Measurements from ENCODE around the gene CDR2L. TPM values are rescaled to one million over a fixed set of nuclear protein-coding genes. Genes with fewer than 3 reads are reported as not detected.

CDR2L gene
- 22.1 TPM for total RNA-seq
- long read RNA-seq, partial matches to known transcripts = 0 of 12 reads
- long read RNA-seq, other reads (novel, unspliced or antisense) = 8 of 12 reads

DNA sequence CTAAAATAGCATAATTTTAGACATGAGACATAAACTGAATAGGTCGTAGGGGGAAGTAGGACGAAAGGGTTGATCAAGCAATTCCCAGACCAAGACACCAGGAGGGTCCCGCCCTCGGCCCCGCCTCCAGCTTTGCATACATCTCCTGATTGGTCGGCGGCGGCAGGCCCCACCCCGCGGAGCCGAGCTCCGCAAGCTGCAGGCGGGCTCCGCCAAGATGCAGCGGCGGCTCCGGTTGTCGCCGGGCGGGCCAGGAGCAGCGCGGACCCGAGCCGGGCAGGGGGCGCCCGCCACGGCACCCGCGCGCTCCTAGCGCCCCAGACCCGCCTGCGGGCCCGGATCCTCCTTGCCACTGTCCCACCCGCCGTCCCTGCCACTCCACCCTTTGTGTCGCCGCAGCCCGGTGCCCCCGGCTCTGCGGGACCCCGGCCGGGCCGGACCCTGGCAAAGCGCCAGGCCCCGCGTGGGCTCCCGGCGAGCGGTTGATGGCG lies at the start of gene CDR2L:
Gene CDR2L (plus strand): TSS at position 215 of the 491 bp plus-strand sequence. CDS start 412 bp downstream, outside the sequence.
- intact Hi-C loops (cut with DNase I) = loop anchor here (5.0 kb wide), 1 partner anchor 60 kb away; the partner anchor contains the start of genes ATP5PD and KCTD2
- ATAC-seq (peak; percentile 93), DNase-seq (ENCODE audit: missing footprints) (peak; percentile 99)

DNA sequence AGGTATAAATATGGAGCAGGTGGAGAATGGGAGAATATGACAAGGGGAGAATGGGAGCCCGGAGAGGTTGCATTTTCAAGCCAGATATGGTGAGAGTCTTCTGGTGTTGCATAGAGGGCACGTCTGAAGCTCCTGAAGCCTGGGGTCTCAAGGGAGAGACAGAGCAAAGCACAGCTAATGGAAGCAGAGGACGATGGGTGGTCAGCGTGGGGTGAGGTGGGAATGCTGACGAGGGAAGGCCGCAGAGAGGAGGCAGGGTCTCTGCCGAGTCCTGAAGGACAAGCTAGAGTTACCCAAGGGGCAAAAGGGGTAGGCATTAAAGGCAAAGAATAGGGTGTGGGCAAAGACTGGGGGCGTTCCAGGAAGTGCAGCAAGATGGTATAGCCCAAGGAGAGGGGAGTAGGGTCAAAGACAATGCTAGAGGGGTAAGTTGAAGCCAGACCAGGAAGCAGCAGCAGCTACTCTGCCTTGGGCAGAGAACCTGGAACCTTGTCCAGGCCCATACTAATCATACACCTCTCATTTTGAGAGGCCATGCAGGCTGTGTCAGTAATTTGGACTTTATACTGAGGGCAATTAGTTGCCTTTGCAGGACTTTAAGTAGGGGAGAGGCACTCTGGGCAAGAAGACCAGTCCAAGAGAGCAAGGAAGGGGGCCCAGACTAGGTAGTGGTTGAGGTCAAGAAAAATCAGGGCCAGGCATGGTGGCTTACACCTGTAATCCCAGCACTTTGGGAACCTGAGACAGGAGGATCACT lies 49.1 kb upstream of the CDR2L start:
- DNase-seq (ENCODE audit: missing footprints) (no peak), ATAC-seq (no peak)
- intact Hi-C loops (cut with DNase I) = no loop called here

DNA sequence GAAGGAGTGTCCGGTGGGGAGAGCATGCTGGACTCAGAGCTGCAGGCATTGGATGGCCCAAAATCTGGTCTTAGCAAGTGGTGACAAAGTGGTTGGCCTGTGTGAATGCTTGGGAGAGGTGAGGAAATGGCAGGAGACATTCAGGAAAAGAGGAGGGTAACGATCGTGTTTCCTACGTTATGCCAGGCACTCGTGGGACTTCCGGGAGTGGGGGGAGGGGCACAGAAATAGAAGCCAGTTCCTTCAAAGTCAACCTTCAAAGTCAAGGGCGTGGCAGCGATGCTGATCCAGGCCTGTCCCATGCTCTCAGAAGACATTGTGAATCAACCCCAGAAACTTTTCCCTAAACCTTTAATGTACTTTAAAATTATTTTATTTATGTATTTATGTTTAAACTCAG lies 47.9 kb upstream of the CDR2L start:
- no peak for ATAC-seq
- no peak for DNase-seq (ENCODE audit: missing footprints)
- intact Hi-C loops (cut with DNase I) = no loop called here

DNA sequence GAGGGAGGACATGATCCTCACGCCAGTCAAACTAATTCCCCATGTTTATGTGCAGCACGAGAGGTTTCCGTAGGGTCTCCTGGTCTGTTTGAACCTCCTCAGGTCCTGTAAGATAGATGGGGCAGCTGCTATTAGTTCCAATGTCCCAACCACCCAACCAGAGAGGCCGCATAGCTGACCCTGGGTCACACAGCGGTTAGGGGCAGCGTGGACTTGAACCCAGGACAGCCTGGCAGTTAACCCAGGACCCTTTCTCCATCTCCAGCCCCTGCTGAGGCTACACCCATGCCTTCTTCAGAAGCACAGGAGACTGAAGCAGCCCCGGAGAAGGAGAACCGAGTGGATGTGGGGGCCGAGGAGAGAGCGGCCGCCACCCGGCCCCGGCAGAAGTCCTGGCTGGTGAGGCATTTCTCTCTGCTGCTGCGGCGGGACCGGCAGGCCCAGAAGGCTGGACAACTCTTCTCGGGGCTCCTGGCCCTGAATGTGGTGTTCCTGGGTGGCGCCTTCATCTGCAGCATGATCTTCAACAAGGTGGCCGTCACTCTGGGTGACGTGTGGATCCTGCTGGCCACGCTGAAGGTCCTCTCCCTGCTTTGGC lies 46.2 kb upstream of the CDR2L start:
- ATAC-seq (no peak), DNase-seq (ENCODE audit: missing footprints) (no peak)
- intact Hi-C loops (cut with DNase I) = no loop called here

DNA sequence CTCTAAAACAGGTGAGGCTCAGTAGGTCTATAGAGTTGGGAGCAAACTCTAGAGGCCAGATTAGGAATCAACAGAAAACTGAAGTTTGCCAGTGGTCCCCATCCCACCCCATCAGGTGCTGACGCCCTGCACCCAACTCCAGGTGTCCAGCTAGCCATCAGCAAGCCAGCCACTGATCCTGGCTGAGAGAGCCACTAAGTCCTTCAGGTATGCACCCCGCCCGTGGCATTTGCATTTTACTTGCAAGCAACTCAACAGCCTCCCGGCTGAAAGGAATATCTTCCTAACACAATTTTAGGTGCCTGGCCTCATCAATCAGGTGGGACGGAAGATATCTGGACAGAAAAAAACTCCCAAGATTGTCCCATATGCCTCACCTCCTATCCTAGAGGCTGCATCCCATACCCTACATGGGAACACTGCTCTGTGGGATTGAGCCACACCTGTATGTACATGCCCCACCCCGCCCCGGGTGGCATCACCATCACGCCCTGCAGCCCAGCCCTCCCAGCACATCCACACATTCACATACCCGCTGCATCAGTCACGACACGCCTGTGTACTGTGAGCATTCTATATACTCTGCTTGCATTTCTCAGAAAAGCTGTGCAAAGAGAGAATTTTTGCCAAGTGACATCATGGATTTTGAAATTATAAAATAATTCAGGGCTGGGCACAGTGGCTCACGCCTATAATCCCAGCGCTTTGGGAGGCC lies 43.5 kb upstream of the CDR2L start:
- ATAC-seq = no peak
- intact Hi-C loops (cut with DNase I) = no loop called here
- no peak for DNase-seq (ENCODE audit: missing footprints)

DNA sequence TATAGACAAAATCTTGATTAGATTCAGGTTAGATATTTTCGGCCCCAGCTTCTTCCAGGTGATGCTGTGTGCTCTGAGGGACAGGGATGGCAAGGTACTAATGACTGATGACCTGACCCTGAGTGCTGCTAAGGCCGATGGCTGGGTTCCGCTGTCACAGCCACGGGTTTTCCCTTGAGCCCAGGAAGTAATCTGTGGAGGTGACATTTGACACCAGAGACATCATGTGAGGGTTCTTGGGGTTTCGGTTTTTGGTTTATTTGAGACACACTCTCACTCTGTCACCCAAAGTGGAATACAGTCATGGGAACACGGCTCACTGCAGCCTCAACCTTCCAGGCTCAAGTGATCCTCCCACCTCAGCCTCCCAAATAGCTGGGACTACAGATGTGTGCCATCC lies 41.9 kb upstream of the CDR2L start:
- intact Hi-C loops (cut with DNase I) = no loop called here
- no peak for ATAC-seq
- no peak for DNase-seq (ENCODE audit: missing footprints)

DNA sequence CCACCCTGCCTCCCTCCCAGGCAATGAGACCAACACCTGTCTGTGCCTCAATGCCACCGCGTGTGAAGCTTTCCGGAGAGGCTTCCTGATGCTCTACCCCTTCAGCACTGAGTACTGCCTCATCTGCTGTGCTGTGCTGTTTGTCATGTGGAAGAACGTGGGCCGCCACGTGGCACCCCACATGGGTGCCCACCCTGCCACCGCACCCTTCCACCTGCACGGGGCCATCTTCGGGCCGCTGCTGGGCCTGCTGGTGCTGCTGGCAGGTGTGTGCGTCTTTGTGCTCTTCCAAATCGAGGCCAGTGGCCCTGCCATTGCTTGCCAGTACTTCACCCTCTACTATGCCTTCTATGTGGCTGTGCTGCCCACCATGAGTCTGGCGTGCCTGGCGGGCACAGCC lies 40.8 kb upstream of the CDR2L start:
- ATAC-seq (no peak), DNase-seq (ENCODE audit: missing footprints) (no peak)
- intact Hi-C loops (cut with DNase I) = no loop called here

DNA sequence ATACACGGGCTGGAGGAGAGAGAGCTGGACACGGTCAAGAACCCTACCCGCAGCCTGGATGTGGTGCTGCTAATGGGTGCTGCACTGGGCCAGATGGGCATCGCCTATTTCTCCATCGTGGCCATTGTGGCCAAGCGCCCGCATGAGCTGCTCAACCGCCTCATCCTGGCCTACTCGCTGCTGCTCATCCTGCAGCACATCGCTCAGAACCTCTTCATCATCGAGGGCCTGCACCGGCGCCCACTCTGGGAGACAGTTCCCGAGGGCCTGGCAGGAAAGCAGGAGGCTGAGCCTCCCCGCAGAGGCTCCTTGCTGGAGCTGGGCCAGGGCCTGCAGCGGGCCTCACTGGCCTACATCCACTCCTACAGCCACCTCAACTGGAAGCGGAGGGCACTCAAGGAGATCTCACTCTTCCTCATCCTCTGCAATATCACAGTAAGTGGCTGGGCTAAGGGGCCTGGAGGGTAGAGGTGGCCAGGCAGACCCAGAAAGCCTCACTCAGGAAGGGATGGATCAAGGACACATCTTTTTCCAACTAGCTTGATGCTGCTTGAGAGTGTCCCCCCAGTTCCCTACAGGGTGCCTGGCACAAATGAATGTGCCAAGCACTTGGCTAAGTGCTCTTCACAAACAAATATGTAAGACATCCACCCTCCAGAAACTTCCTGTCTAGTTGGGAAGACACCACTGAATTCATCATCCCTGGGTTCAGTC lies 40.2 kb upstream of the CDR2L start:
- no peak for DNase-seq (ENCODE audit: missing footprints)
- intact Hi-C loops (cut with DNase I) = no loop called here
- no peak for ATAC-seq

DNA sequence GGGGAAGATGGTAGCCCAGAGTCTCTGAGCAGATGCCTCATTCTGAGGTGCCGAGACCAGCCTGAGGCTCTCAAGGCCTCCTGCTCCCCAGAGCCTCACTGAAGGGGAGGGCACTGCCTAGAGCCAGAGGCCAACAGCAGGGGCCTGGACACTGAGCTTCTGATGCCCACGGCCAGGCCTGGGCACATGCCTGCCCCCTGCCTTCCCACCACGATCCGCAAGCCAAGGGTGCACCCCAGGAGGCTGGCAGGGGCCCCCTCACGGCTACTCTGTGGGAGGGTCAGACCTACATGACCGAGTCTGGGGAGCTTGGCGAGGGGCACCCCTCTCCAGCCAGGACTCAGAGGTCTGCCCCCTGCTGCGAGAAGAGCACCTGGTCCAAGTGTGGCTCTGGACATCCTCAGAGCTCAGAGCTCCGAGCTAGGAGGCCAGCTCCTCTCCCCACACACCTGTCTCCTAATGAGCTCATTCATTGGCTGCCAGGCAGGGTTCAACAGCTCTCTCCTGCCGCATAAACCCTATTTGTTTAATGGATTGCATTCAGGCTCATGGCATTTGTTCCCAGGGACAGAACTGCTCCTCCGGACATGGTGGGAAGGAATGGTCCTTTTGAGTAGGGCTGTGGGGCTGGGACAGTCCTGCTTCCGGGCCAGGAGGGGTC lies 37.8 kb upstream of the CDR2L start:
- intact Hi-C loops (cut with DNase I) = no loop called here
- DNase-seq (ENCODE audit: missing footprints) (no peak), ATAC-seq (no peak)

DNA sequence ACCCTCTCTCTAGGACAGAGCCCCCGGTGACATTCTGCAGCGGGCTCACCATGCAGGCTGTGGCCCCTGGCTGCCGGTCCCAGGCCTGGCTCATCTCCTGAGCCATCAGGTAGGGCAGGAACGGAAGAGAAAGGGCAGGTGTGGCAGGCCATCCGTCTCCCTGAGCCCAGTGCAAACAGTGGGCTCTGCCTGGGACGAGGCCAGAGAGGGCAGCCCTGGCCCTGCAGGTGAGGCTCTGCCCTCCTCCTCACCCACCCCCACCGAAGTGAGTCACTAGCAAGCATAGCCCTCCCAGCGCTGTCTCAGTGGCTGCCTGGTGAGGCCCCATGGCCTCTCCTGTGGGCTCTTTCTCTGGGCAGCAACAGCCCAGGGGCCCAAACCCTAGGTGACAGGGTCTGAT lies 37.2 kb upstream of the CDR2L start:
- intact Hi-C loops (cut with DNase I) = no loop called here
- ATAC-seq (no peak), DNase-seq (ENCODE audit: missing footprints) (no peak)

DNA sequence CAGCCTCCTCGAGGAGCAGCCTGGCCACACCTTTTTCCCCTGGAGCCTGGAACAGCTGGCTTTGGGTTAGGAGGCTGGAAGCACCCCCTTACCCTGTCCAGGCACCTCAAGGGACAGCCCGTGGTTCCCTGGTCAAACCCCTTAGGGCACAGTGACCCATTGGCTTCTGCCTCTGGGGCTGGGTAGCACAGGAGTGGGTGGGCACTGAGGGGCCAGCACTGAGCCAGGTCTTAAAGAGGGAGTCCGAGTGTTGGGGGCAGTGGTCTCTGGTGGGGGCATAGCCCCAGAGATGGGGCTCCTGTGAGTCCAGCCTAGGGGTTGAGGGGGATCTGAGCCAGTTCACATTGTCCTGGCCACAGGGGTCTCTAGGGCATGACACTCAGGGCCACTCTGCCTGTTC lies 36.4 kb upstream of the CDR2L start:
- no peak for DNase-seq (ENCODE audit: missing footprints)
- intact Hi-C loops (cut with DNase I) = no loop called here
- ATAC-seq = no peak

DNA sequence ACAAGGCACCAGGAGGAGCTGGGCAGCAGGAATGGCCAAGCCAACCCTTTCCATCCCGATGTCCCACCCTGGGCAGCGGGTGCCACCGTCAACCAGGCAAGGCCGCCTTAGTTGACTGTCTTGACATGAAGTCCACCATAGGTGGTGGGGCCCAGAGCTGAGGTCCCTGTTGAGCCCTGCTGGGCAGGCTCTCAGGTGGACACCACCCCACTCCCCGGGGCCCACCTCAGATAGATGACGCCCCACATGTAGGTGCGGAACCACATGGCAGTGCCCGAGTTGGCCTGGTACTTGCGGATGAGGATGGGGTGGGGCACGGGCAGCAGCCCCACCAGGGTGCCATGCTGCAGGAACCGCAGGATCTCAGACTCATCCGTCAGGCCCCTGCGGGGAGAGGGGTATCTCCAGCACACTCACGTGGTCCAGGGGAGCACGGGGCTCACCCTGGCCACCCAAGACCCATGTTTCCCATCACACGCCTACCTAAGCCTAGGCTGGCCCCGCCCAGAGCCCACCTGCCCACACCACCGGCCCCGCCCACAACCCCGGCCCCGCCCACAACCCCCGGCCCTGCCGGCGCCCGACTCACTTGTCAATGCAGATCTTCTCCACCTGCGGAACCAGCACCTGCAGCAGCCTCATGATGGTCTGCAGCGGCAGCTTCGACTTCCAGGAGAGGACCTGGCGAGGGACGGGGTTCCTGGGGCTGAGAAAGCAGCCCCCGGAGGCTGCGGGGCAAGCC lies 35.6 kb upstream of the CDR2L start:
- intact Hi-C loops (cut with DNase I) = no loop called here
- ATAC-seq (no peak), DNase-seq (ENCODE audit: missing footprints) (peak; percentile 28)

DNA sequence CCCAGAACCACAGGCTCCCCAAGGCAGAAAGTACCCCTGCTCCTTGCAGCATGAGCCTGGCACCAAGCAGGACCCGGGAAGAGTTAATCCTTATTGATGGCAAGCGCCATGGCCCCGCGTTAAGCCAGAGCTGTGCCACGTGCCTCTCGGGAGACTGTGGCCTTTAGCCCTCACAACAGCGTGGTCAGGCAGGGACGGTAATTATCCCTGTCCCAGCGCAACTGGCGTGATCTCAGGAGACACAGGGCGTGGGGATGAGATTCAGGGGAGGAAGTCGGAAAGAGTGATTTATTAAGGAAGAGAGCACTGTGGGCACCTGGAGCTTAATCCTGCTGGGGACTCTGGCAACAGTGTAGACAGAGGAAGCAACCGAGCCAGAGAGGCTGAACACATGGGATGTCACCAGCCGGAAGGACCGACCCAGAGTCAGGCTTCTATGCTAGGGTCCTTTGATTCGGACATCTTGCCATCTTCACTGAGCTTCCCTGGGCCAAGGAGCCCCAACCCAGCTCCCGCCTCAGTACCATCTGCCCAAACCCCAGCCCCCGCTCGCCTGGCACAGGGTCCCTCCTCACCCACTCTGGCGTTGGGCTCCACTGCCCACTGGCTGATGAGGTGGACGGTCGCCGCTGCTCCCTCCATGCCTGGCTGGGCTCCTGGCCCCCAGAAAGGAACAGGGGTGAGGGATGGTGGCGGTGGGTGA lies 34.9 kb upstream of the CDR2L start:
- peak; percentile 55 for DNase-seq (ENCODE audit: missing footprints)
- ATAC-seq = no peak
- intact Hi-C loops (cut with DNase I) = no loop called here

DNA sequence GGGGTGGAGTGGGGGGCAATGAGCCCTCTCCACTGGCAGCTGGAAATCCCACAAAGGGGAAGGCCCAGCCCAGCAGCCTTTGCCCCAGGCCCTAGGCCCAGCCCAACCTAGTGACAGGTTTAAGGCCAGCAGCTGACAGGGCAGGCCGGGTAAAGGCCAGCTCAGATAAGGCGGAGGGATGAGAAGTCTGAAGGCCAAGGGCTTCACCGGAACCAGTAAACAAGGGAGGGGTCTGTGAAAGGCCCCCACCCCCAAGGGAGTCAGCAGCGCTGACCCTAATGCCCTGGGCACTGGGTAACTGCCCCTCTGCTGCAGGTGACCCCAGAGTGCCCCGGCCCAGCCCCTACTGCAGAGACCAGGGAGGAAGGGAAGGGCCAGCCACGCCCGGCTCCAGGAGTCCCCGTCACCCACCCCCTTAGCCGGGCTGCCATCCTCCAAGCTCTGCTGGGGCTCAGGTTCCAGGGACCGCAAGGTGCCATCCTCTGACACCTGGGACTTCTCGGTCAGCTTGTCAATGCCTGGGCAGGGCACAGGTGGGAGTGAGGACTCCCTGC lies 34.2 kb upstream of the CDR2L start:
- peak; percentile 46 for DNase-seq (ENCODE audit: missing footprints)
- intact Hi-C loops (cut with DNase I) = no loop called here
- no peak for ATAC-seq

DNA sequence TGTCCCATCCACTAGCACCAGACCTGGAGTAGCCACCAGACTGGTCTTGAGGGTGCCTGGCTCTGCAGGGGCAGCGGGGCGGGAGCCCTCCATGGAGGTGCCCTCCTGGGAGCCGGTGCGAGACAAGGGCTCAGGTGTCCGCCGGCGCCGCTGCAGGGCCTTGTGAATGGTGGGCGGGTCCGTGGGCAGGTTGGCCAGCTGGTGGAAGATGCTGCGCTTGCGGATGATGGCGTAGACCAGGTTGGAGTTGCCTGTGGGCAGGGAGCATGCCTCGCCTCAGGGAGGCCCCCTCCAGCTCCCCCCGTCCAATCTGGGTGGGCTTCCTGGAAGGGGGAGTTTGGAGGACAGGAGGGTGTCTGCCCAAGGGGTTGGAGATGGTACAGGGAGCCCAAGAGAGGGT lies 33.3 kb upstream of the CDR2L start:
- ATAC-seq (no peak), DNase-seq (ENCODE audit: missing footprints) (no peak)
- intact Hi-C loops (cut with DNase I) = no loop called here

DNA sequence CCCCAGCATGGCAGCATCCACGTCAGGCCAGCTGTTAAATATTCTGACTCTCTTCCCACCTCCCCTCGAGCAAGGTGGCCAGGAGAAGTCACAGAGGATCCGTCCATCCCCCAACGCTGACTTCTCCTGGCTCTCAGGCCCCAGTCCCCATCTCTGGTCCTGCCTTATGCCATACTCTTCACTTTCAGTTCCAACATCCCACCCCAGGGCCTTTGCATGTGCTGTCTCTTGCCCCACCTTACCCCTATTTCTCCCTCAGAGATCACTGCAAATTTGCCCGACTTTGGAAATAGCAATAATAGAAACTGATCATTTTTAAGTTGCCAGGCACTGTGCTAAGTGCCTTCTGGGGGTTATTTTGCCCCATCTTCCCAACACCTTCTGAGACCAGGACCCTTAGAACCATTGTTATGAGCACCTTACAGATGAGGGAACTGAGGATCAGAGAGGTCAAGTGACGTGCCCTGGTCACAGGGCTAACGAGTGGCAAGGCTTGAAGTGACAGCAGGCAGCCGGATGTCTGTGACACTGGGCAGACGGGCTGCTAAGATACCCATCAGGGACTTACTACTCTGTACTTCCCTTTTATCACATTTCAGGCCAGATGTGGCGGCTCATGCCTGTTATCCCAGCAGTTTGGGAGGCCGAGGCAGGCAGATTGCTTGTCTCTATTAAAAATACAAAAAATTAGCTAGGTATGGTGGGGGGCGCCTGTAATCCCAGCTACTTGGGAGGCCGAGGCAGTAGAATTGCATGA lies 32.6 kb upstream of the CDR2L start:
- no peak for DNase-seq (ENCODE audit: missing footprints)
- no peak for ATAC-seq
- intact Hi-C loops (cut with DNase I) = loop anchor here (5.0 kb wide), 2 partner anchors 163 to 213 kb away; no protein-coding TSS in a partner anchor

Data from Right ventricle myocardium inferior (tissue), 1 donor.